Renal cortex interstitium (tissue), 11 donors: Measurements from ENCODE around the gene TMEM63B. TPM values are rescaled to one million over a fixed set of nuclear protein-coding genes. Genes with fewer than 3 reads are reported as not detected.

Experiments used
- DNase-seq, 11 donors: peaks; one replicate each; pipeline ENCODE4 v3.0.0-alpha.2; 2013; ENCODE audit warnings: low read depth in 9 of 11, low spot score in 4 of 11; ENCODE audit errors: extremely low read depth in 1 of 11
- polyA plus RNA-seq, 3 donors: library from polyadenylated mRNA; unstranded; fragments of 120-200 nt; gene quantifications; one replicate each; pipeline ENCODE4 v1.2.1, GENCODE V29; 2013; ENCODE audit not compliant: insufficient read length in 3 of 3

Gene TMEM63B
- polyA plus RNA-seq, 3 donors: 30.2 to 39.3 (median 34.7) TPM

DNA sequence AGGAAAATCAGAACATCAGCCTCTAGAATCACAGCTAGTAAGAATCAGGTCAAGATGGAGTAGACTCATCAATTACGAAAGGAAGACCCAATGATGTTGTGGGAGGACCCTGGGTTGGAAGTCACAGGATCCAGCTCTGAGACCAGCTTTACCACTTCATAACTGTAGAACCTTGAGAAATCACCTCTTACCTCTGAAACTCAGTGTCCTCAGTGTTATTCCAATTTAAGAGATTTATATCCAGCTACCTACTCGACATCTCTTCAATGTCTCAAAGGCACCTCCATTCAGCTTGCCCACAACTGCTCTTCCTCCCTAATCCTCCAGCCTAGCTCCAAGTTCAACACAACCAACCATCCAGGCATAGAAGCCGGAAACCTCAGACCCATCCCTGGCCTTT, 16.4 kb upstream of the TMEM63B start:
- no peak for DNase-seq

DNA sequence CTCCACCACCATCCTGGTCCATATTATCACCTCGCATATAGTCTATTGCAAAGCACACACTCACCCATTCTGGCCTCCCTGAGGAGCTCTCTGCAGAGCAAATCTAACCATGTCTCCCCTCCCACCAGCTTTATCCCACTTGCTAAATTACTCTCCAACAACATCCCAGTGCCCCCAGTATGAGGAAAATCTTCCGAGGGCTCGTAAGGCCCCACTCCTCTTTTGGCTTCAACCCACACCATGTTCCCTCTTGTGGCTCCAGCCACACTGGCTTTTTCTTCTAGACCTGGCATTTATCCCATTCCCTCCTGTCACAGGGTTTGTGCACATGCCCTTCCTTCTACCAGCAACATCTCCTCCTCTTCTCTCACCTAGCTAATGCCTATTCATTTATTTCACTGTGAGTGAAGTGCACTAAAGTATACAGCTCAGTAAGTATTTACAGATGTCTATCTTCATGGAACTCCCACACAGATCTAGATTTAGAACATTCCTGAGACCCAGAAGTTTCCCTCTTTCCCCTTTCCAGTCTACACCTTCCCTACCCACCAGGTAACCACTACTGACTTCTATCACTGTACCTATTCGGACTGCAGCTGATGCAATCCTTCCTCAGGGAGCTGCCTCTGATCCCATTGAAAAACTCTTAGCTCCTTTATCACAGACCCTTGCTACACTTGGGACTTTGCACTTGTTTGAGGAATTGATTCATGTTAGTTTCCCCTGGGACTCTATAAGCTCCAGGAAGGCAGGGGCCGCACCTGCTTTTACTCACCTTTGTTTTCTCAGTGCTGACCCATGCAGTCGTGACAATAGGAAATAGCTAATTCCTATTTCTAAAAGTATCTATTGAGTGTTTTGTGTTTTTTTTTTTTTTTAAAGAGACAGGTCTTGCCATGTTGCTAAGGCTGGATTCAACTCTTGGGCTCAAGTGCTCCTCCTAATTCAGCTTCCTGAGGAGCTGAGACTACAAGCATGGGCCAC, 15.6 kb upstream of the TMEM63B start:
- DNase-seq: no peak

DNA sequence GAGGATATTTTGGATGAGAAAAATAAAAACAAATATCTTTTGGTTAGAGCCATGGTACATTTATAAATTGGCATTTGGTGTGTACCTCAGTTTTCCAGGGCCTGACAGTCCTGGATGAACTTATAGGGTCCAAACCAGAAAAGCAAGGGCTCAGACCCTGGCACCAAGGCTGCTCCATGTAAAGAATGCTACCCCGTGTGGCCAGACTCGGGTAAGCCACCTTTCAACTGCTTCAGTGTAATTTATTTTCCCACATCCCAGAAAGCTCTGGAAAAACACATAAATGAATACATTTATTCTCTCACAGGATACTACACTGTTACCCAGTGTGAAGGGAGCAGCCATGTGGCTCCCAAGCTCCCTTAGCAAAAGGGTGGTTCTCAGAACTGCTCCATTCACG, 13.9 kb upstream of the TMEM63B start:
- DNase-seq: no peak

DNA sequence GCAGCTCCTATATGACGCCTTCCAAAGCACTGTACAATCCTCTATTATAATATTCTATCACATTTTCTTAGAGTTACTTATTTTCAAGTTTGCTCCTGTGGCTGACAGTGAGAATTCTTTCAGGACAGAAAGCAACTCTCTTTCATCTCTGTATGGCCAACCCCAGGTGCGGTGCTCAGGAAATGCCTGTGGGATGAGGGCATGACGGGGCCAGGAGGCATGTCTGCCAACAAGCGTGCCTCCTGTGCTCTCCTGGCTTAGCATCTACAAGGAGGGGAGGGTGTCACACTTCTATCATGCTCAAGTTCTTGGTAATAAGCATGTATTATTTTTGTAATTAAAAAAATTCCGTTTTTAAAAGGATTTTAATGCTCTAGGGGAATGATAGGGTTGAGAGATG, 11.5 kb upstream of the TMEM63B start:
- no peak for DNase-seq

DNA sequence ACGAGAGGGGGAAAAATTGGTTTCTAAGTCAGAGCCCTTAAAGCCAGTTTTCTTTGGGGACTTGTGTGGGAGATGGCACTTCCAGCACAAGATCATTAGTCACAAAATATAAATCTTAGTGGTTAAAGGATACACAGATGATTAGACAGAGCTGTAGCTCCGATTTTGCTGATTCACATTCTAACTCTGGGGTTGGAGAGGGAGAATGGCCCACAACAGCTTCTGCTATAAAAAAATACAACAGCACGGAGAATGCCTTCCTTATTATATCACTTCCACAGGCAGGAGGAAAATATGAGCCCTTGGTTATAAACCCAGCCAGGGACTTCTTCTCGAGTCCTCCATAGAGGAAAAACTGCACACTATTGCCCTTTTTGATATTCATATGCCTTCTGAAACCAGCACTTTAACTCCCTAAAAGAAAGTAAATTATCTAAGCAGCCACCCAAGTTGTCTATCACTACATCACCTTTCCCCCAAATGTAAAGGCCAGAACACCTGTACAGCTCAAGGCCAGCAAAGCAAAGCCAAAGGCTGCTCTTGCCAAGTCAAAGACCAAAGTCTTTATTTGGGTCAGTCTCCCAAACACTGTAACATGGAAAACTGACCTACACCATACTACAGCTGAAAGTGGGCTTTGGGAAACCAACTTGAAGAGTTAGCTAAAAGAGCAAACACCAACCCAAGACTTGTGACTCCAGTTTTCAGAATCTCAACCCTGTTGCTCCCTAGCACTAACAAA, 10.5 kb upstream of the TMEM63B start:
- no peak for DNase-seq

DNA sequence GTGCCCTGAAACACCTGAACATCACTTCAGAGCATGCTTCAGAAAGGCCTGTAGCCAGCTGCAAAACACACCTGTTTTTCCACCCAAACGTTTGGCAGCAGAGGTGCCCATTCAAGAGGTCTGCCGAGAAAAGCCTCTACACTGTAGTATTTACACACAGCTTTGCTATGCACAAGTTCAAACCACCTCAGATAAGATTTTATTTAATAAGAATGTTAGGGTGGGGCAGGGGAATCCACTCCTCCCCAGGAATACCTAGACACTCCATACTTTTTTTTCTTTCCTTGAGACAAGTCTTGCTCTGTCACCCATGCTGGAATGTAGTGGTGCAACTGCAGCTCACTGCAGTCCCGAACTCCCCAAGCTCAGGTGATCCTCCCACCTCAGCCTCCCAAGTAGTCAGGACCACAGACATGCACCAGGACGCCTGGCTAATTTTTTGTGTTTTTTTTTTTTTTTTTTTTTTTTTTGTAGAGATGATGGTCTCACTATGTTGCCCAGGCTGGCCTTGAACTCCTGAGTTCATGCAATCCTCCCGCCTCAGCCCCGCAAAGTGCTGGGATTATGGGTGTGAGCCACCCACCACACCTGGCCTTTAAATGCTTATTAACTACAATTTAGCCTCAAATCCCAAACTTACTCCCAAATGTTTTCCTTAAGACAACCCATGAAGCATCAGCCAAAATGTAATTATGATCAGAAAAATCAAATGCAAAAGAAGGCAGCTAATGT, 9.8 kb upstream of the TMEM63B start:
- no peak for DNase-seq

DNA sequence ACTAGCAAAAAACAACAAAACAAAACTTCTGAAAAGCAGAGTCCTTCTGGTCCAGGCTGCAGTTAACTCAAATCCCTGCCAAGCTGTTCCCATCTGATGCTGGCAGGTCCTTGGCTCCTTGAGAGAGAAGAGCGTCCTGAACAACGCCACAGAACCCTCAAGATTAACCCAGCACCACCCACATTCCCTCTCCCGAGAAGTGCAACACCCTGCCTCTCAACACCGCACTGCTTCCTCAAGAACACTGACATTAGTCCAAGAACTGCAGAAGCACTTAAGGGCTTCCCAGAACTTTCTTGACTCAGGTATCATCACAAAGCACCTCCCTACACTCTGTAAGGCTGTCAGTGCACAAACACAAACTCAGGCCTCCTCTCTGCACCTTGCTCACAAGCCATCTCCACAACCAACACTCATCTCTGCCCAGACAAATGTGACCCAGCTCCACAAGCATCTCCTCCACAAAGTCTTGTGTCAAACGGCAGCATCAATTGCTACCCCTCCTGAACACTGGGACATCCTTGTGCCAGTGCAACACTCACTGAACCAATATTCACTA, 7.6 kb upstream of the TMEM63B start:
- no peak for DNase-seq

DNA sequence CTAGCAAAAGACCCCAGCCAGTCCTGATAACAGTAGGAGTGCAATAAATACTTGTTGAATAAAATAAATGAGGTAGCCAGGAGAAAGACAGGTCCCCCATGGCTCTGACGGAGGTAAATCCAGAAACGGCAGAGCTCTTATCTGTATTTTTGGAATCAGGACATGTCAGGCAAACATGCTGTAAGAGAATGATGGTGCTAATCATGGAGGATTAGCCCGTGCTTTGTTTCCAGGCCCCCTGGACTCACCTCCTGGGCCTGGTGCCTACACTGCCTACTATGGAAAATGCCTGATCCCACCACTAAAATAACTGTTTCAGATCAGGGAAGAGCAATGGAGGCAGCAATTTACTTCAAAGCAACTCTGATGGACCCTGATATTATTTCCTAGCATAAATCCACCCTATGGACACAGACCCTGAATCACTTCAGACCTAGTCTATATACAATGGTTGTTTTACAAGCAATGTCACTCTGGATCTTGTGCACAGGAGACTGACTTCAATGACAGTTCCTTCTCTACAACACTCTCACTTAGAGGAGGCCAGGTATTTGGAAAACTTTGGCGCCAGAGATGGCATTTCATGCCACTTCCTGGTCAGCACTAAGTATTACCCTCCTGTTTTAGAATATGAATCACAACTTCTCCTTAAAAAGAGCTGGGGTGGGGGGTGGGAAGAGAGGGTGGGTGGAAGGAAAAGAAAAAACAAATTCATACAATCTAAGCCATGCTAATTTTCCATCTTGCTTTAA, 6.5 kb upstream of the TMEM63B start:
- DNase-seq: no peak

DNA sequence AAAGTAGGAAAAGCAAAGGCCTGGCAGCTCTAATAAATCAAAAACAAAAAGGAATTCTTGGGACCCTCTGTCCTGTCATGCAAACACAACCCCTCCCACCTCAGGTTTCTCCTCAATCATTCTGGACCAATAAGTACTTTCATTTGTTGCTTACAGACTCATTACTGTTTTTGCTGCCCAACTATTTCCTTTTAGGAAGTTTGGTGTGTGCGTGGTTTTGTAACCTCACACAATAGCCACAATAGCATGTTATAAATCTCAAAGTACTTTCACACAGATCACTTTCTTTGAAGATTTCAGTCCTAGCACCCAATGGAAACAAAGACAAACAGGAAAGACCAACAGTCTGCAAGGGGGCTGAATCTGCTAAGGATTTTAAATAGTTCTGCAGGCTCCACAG, 4.6 kb upstream of the TMEM63B start:
- no peak for DNase-seq

DNA sequence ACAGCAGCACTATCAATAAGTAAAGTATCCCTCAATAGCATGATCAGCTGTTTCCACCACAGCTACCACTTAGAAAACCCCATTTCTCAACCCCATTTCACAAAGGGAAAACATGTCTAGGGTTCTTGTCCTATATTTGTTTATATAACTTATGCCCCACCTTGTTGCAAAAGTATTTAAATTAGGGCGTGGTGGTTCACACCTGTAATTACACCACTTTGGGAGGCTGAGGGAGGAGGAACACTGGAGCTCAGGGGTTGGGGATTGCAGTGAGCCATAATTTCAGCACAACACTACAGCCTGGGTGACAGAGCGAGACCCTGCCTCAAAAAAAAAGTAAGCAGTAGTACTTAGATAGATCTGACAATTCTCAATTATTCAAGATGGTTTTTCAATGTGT, 3.8 kb upstream of the TMEM63B start:
- no peak for DNase-seq

DNA sequence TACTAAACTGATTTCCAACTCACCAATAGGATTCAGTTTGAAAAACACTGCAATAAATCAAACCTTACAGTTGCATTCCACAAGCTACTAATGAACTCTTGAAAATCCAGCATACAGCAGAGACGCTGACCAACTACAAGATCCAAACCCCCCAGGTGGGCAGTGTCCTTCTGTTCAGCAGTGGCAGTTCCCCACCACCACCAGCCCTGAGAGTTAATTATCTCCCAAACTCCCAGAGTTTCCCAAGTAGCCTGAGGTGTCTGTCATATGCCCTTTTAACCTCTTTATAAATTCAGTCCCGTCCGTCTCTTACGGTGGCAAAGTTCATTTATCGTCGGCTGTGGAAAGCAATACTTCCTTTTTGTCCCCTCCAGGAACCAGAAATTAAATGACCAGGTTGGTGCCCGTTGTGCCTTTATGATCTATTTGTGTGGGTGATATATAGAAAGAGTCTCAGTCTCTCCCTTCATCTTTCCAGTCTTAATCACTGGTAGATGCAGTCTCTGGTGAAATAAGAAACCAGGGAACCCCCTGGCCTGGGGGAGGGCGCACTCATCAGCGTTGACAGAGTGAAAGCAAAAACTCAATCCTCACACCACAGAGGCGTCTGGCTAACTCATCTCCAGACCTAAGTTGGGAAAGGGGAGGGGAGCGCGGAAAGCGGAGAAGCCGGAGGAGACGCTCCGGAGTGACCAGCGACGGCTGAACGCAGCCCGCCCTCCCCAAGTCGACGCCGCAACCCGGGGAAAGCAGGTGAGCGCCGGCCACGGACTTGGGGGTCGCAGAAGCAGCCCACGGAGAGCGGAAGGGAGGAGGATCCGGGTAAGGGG, 819 bp upstream of the TMEM63B start:
- peak in 6 of 11 donors; percentile 52 to 64 (median 60) for DNase-seq

DNA sequence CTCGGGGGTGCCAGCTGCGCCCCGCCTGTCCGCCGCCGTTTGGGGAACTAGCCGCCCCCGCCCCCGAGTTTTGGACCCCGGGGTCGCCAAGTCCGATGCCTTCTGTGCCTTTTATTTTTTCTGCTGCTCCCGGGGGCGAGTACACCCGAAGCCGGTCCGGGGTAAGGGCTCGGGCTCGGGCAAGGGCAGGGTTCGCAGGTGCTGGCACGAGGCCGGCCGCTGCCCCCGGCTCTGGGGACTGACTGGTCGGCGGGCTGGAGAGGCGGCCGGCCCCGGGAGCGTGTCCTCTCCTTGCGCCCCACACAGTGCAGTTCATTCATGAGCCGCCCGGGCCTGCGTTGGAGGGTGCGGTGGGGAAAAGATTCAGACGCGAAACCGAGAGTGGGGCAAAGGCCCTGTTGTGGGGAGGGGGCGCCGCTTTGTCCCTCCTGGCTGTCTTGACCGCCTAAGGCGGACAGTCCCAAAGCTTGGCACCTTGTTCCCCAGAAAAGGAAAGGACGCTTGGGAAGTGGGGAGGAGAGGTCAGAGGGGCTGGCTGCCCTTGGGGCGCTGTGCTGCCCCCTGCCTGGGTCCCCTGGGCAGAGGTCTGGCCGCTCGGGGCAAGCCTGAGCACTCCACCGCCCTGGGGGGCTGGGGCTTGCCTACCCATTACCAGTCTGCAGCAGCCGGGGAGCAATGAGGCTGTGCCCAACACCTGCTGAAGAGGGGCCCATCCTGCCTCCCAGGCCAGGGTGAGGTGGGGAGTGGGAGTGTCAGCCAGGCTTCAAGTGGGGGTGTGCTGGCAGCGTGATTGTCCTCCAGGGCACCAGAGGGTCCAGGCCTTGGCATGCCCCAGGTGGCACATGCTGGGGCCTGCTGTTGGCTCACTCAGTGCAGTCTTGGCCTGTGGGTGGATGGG, 915 bp downstream of the TMEM63B start:
- no peak for DNase-seq

DNA sequence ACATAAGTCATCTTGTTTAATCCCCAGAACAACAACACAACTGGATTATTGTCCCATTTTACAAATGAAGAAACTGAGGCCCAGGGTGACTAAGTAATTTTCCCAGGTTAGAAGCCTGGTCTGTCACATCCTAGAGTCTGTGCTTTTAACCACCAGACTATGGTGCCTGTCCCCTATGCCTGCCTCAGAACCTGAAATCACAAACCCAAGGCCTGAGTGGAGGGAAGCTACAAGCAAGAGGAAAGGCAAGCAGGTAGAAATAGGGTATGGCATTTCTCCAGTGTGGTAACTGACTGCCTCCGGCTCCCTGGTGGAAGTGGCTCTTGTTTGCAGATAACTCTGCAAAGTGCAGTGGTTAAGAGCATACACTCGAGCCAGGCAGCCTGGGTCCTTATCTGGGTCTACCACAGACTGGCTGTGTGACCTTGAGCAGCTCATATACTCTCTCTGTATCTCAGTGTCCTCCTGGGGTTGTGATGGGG, 2.5 kb downstream of the TMEM63B start:
- no peak for DNase-seq

DNA sequence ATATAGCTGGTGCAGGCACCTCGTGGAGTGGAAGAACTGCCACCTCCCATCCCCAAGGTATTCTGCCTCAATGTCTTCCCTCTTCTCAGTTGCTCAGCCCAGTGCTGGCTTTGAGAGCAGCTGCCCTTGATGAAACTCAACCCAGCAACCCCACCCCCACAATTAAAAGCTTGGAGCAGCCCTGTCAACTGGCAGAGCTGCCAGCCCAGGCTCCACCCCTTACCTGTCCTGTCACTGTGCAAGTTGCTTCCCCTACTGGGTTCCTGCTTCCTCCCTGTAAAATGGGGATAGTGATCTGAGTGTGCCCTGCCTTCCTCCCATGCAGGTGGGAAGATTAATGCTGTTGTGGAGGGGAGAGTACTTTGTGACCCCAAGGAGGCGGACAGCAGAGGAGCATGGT, 4.5 kb downstream of the TMEM63B start:
- no peak for DNase-seq

DNA sequence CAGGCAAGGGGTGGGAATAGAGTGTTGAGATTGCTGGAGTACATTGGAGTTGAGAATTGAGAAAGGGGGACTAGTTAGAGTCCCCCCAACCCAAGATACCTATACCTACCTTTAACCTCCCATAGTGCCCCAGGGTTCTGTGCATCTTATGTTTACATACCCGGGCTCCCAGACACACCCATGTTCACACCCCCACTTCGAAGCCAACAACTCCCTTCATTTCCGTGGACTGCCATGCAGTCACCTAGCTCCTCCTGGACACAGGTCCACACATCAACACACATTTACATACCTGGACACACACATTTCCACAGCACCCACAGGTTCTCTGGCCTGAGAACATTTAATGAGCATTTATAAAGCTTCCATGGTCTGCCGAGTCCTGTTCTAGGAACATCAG, 5.1 kb downstream of the TMEM63B start:
- no peak for DNase-seq

DNA sequence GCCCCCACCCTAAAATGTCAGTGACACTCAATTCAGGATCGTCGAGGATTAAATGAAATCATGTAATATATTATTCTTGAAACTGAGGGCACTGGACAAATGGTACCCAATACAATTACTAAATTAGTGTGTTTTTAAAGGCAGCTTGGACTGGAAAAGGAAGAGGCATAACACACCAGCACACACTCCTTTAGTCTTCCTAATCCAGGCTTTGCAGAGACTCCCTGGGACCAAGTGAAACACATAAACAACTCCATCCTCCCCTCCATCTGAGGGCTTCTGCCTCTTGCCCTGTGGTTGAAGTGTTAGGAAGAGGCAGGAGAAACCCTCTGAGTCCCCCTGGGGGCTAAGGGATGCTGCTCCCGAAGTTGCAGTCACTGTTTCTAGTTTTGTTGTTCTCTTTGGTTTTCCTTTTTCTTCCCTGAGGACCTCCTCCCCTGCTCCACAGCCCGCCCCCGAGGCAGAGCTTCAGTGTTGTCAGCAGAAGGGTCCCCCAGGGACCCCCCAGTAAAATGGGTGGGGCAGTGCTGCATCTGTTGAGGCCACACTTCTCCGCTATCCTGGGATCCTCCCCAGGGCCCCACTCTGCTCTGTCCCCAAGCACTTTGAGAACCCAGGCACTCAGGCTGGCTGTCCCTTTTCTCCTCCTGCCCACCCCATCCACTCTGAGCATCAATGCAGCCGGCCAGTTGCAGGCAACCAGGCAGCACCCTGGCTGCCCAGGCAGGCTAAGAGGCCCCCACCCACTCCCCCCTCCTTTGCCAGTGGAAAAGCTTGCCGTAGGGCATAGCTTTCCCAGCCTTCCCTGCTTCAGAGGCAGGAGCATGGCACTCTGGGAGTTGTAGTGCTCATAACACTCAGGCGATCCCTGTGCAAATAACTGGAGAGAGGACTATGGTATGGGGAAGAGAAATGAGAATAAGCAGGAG, 5.9 kb downstream of the TMEM63B start:
- DNase-seq: peak in 2 of 11 donors; percentile 30 to 31
